Measurements from ENCODE around the gene PROM1.

PROM1 gene

GRCh38 chr4:16109256-16109655 is 25.4 kb upstream of the PROM1 start:
- no peak for DNase-seq

GRCh38 chr4:16106956-16107355 is 23.1 kb upstream of the PROM1 start:
- no peak for DNase-seq

- no peak for DNase-seq
Measured at GRCh38 chr4:16104520-16104919, 20.7 kb upstream of the PROM1 start.

GRCh38 chr4:16102356-16102755 is 18.5 kb upstream of the PROM1 start:
- no peak for DNase-seq

GRCh38 chr4:16100833-16101232 is 17.0 kb upstream of the PROM1 start:
- DNase-seq = no peak

GRCh38 chr4:16092682-16093319 is 9.0 kb upstream of the PROM1 start:
- DNase-seq = no peak

- no peak for DNase-seq
Measured at GRCh38 chr4:16090096-16090705, 6.4 kb upstream of the PROM1 start.

- no peak for DNase-seq
Measured at GRCh38 chr4:16089156-16089555, 5.3 kb upstream of the PROM1 start.

- no peak for DNase-seq
Measured at GRCh38 chr4:16088601-16089000, 4.8 kb upstream of the PROM1 start.

GRCh38 chr4:16085822-16086221 is 2.0 kb upstream of the PROM1 start:
- DNase-seq = no peak

- no peak for DNase-seq
Measured at GRCh38 chr4:16082426-16083240, 1.2 kb downstream of the PROM1 start.

- no peak for DNase-seq
Measured at GRCh38 chr4:16082041-16082425, 1.8 kb downstream of the PROM1 start.

GRCh38 chr4:16079046-16079445 is 4.8 kb downstream of the PROM1 start:
- DNase-seq = peak; percentile 3

GRCh38 chr4:16078195-16078760 is 5.5 kb downstream of the PROM1 start:
- DNase-seq = no peak

- DNase-seq = no peak
Measured at GRCh38 chr4:16077786-16078185, 6.0 kb downstream of the PROM1 start.

- DNase-seq = no peak
Measured at GRCh38 chr4:16075975-16076757, 7.7 kb downstream of the PROM1 start.

- DNase-seq = no peak
Measured at GRCh38 chr4:16075061-16075460, 8.8 kb downstream of the PROM1 start.

- DNase-seq = no peak
Measured at GRCh38 chr4:16072168-16072567, 11.7 kb downstream of the PROM1 start.

- DNase-seq = no peak
Measured at GRCh38 chr4:16070203-16070602, 13.6 kb downstream of the PROM1 start.

- DNase-seq = no peak
Measured at GRCh38 chr4:16067515-16067914, 16.3 kb downstream of the PROM1 start.

- DNase-seq = no peak
Measured at GRCh38 chr4:16066586-16067128, 17.2 kb downstream of the PROM1 start.

GRCh38 chr4:16065066-16065465 is 18.8 kb downstream of the PROM1 start:
- DNase-seq = no peak

GRCh38 chr4:16062601-16063000 is 21.2 kb downstream of the PROM1 start:
- DNase-seq = no peak
